Neural crest cell (in vitro differentiated cells): ENCODE data around the gene RARA. TPM values are rescaled to one million over a fixed set of nuclear protein-coding genes. Genes with fewer than 3 reads are reported as not detected.
"Not testable (repeated sequence)": the region's sequence is repeated elsewhere in the genome, so short reads cannot be mapped to it uniquely, and the experiment has no call there.

Experiments used
- DNase-seq: peaks from one replicate; pipeline ENCODE4 v3.0.0; 2021; ENCODE audit warnings: low read depth, mixed read lengths, low spot score
- H3K27ac Mint-ChIP-seq: one replicate; pipeline ENCODE4 v1.8.0; 2021; ENCODE audit warnings: mild to moderate bottlenecking, mixed read lengths; ENCODE audit not compliant: unreplicated experiment
- H3K27me3 Mint-ChIP-seq: 2 replicates; pipeline ENCODE4 v1.8.0; 2021; ENCODE audit warnings: low read depth, mild to moderate bottlenecking, mixed read lengths
- H3K36me3 Mint-ChIP-seq: 2 replicates; pipeline ENCODE4 v1.8.0; 2021; ENCODE audit warnings: low read depth, mild to moderate bottlenecking, mixed read lengths
- H3K4me1 Mint-ChIP-seq: 2 replicates; pipeline ENCODE4 v1.8.0; 2021; ENCODE audit warnings: mixed read lengths
- H3K4me3 Mint-ChIP-seq: one replicate; pipeline ENCODE4 v1.8.0; 2021; ENCODE audit warnings: mild to moderate bottlenecking, mixed read lengths
- H3K9me3 Mint-ChIP-seq: 2 replicates; pipeline ENCODE4 v1.8.0; 2021; ENCODE audit warnings: mixed read lengths
- CTCF ChIP-seq: fragments of 200-600 bp; sonication (generic); conservative IDR thresholded peaks from 2 replicates; pipeline ENCODE4 v1.5.0; 2021; ENCODE audit warnings: antibody characterized with exemption, mild to moderate bottlenecking
- total RNA-seq: library from RNA; stranded (reverse); gene quantifications from 2 replicates; pipeline ENCODE4 v1.2.1, GENCODE V29; 2021

The RARA gene
- total RNA-seq, 1 donor from 2014 or later = 25.9 TPM

DNA sequence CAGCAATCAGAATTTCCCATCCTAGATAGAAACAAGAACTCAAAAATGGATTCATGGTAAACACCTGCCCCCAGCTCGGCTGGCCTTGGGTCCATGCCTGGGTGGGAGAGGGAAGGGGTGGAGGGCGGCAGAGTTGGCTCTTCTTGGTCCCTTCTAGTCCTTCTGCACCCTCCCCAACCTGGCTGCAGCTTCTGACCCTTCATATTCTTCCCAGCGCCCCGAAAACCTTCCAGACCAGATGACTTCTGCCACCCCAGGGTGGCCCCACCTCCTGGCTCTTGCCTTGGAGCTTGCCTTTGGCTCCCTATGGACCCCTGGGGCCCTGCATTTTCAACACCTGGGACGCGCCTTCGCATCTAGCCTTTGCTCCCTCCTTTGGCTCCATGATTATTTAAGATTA is 60.9 kb downstream of the RARA start:
- no peaks in the 10 kb centered on the region for H3K36me3 Mint-ChIP-seq
- no peak for DNase-seq
- no peak overlapping the region for H3K4me3 Mint-ChIP-seq
- peaks cover 10% of the 10 kb centered on the region for H3K4me1 Mint-ChIP-seq
- H3K27me3 Mint-ChIP-seq = peaks cover 6% of the 10 kb centered on the region
- peaks cover 12% of the 10 kb centered on the region for H3K9me3 Mint-ChIP-seq
- H3K27ac Mint-ChIP-seq = no peak overlapping the region
- TF ChIP-seq CTCF = no peak

DNA sequence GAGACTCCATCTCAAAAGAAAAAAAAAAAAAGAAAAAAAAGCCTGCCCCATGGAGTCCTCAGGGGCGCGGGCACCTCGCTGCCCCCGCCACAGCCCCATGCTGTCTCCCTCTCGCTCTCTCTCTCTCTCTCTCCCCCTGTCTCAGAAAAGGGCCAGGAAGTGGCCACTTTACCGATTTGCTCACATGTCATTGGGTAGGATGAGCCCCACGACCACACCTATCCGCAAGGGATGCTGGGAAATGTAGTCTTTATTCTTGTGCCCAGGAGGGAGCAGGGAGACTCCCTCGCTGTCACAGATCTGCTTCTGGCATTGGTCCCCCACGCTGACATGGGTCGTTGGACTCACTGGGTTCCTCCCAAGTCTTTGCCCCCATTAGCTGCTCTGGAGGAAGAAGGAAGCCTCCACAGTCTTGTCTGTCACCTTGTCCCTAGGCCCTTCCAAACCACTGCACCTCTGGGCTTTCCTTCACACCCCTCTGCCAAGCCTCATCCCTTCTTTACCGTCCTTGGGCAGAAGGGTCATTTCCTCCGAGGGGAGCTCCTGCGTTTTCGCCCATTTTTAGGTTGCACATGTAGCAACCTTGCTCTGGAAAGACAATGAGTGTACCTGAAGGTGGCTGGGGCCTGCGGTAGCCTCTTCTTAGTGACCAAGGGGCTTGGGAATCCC is 62.4 kb downstream of the RARA start:
- no peak for TF ChIP-seq CTCF
- peaks cover 14% of the 10 kb centered on the region for H3K4me1 Mint-ChIP-seq
- no peak overlapping the region for H3K27ac Mint-ChIP-seq
- no peak for DNase-seq
- H3K36me3 Mint-ChIP-seq = no peaks in the 10 kb centered on the region
- H3K9me3 Mint-ChIP-seq = peaks cover 13% of the 10 kb centered on the region
- H3K27me3 Mint-ChIP-seq = no peaks in the 10 kb centered on the region
- no peak overlapping the region for H3K4me3 Mint-ChIP-seq

DNA sequence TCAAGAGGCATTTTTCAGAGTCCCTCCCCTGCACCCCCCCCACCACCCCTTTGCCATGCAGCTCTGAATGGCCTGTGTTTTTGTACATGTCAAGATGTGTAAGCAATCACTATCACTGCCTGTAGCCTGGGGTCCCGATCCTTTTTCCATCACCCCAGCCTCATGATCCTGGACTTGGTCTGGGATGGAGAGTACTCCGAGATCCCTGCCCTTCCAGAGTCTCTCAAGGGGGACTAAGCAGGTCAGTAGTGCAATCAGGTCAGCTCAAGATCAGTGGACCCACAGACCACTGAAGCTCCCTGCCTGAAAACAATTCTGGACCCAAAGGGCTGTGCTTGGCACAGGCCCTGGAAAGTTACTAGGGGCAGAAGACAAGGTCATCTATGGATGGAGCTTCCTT is 63.1 kb downstream of the RARA start:
- peaks cover 15% of the 10 kb centered on the region for H3K9me3 Mint-ChIP-seq
- H3K36me3 Mint-ChIP-seq = no peaks in the 10 kb centered on the region
- H3K4me3 Mint-ChIP-seq = no peak overlapping the region
- no peak for TF ChIP-seq CTCF
- H3K27me3 Mint-ChIP-seq = no peaks in the 10 kb centered on the region
- no peak overlapping the region for H3K27ac Mint-ChIP-seq
- DNase-seq = no peak
- peaks cover 14% of the 10 kb centered on the region for H3K4me1 Mint-ChIP-seq

GRCh38 chr17:40372644-40373043 is 63.7 kb downstream of the RARA start:
- not testable (repeated sequence) for H3K4me3 Mint-ChIP-seq, H3K27me3 Mint-ChIP-seq, H3K27ac Mint-ChIP-seq, DNase-seq, H3K36me3 Mint-ChIP-seq
- Mint-ChIP-seq H3K4me1 (peaks cover 14% of the 10 kb centered on the region), H3K9me3 (peaks cover 15% of the 10 kb centered on the region)

GRCh38 chr17:40373324-40373723 is 64.3 kb downstream of the RARA start:
- H3K4me3 Mint-ChIP-seq = no peak overlapping the region
- no peak for TF ChIP-seq CTCF
- H3K36me3 Mint-ChIP-seq = no peaks in the 10 kb centered on the region
- peaks cover 14% of the 10 kb centered on the region for H3K4me1 Mint-ChIP-seq
- no peak for DNase-seq
- H3K27ac Mint-ChIP-seq = no peak overlapping the region
- peaks cover 15% of the 10 kb centered on the region for H3K9me3 Mint-ChIP-seq
- no peaks in the 10 kb centered on the region for H3K27me3 Mint-ChIP-seq

DNA sequence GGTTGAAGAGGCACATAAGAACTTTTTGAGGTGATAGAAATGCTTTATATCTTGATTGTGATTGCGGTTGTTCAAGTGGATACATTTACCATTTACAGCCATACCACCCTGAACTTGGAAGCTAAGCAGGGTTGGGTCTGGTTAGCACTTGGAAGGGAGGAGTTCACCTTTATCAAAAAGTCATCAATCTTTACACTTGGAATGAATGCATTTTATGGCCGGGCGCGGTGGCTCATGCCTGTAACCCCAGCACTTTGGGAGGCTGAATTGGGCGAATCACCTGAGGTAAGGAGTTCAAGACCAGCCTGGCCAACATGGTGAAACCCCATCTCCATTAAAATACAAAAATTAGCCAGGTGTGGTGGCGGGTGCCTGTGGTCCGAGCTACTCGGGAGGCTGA is 65.0 kb downstream of the RARA start:
- Mint-ChIP-seq H3K27me3 (no peaks in the 10 kb centered on the region), H3K36me3 (no peaks in the 10 kb centered on the region), H3K9me3 (peaks cover 15% of the 10 kb centered on the region), H3K27ac (no peak overlapping the region), H3K4me1 (peaks cover 14% of the 10 kb centered on the region), H3K4me3 (no peak overlapping the region)
- DNase-seq = no peak
- TF ChIP-seq CTCF = no peak
